22Rv1 (cell line): ENCODE data around the gene C7.

Source experiments
- H3K27ac ChIP-seq: fragments of 450-650 bp; 2 replicates; pipeline ENCODE4 v1.5.1; 2017
- ZFX ChIP-seq: fragments of 450-650 bp; IDR thresholded peaks from 2 replicates; pipeline ENCODE4 v1.6.1; 2017; ENCODE audit warnings: antibody characterized with exemption, borderline replicate concordance
- TF ChIP-seq, protein P1 (sequence below): fragments of 450-650 bp; IDR thresholded peaks from 2 replicates; pipeline ENCODE4 v1.5.1; 2017; ENCODE audit warnings: mild to moderate bottlenecking

C7 gene

DNA sequence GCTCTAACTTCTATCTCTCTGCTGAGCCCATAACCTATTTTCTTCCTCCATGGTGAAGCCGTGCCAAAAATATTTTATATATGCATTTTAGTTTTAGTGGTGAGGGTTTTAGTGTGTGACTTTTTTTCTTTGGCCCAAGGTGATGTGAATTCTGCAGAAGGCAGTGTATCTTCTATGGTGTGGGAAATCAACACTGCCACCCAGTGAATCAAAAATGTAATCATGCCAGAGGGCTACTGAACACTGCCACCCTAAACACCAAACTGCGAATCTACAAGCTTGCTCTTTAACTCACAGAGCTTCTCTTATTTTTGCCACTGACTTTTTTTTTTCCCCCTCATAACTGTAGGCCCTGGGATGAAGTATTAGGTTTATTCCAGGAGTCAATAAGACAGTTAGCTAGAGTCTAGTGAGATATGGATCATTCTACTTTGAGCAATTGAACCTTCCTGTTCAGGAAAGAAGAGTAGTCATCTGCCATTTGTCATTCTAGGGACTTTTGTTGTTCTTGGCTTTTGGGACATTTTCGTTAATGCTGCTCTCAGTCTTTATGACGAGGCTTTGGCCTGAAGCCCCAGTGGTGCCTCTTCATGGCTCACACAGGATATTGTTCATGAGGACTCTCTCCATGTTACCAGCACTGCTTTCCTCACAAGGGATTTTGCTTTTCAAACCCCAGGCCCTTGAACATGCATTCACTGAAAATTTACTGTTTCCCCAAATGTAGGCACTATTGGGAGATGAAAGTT, 53.1 kb downstream of the C7 start:
- H3K27ac ChIP-seq, result no peak overlapping the region
- TF ChIP-seq, protein P1, sequence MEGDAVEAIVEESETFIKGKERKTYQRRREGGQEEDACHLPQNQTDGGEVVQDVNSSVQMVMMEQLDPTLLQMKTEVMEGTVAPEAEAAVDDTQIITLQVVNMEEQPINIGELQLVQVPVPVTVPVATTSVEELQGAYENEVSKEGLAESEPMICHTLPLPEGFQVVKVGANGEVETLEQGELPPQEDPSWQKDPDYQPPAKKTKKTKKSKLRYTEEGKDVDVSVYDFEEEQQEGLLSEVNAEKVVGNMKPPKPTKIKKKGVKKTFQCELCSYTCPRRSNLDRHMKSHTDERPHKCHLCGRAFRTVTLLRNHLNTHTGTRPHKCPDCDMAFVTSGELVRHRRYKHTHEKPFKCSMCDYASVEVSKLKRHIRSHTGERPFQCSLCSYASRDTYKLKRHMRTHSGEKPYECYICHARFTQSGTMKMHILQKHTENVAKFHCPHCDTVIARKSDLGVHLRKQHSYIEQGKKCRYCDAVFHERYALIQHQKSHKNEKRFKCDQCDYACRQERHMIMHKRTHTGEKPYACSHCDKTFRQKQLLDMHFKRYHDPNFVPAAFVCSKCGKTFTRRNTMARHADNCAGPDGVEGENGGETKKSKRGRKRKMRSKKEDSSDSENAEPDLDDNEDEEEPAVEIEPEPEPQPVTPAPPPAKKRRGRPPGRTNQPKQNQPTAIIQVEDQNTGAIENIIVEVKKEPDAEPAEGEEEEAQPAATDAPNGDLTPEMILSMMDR, result 0 out of 2 replicates have a peak, but pooled peaks have one; percentile 15
- TF ChIP-seq ZFX, result no peak

DNA sequence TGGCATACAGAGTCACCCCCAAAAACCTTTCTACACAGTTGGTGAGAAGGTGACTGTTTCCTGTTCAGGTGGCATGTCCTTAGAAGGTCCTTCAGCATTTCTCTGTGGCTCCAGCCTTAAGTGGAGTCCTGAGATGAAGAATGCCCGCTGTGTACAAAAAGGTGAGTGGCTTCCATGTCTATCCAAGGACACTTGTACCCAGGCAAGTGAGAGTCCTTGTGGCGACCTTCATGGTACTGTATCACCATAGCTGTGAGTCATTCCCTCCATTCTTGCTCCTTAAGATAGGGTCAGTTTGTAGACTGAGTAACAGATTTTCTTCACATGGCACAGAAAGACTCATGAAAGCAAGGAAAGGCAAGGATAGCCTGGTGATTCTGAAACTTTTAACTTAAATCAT, 63.1 kb downstream of the C7 start:
- H3K27ac ChIP-seq, result no peak overlapping the region
- TF ChIP-seq ZFX, result no peak
- TF ChIP-seq, protein P1, result no peak

DNA sequence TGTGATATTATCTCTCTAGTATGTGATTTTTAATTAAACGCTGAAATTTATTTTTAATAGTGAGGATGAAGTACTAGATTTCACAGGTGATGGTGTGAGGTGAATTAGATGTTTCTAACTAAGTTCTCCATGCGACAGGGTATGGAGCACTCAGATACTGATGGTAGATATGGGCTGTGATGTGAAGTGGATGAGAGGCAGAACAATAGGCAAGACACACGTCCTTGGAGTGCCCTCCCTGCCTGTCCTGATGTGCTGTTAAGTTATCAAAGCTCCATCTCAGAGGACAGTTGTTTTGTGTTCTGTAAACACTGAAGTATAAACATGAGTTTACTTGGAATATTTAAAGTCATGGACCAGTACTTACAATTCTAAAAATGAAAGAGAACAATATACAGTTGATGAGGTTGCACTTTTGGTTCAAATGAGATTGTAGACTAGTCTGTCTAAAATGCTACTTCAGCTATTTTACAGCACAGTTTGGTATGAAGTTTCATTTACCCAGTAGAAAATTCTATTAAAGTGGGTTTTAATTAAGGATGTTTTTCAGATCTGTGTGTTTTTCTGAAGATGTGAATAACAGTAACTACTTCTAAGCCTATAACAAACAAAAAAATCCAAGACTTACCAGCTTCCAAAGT, 64.2 kb downstream of the C7 start:
- no peak for TF ChIP-seq ZFX
- TF ChIP-seq, protein P1, result no peak
- no peak overlapping the region for H3K27ac ChIP-seq

DNA sequence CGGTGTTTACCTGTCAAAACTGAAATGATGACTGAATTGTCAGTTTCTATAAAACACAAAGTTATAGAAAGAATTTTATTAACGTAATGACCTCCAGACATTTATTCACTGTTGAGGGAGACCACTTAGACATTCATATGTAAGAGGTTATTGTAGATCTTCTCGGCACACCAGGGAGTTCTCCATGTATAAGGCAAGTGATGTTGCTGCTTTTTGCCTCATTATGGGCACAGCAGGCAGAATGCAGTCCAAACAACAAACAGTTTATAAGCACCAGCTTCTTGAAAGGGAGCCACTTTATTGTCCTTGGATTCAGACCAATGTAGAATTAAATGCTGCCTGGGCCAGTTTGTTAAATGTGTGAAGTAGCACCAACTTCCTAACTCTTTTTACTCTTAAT, 66.7 kb downstream of the C7 start:
- no peak overlapping the region for H3K27ac ChIP-seq

DNA sequence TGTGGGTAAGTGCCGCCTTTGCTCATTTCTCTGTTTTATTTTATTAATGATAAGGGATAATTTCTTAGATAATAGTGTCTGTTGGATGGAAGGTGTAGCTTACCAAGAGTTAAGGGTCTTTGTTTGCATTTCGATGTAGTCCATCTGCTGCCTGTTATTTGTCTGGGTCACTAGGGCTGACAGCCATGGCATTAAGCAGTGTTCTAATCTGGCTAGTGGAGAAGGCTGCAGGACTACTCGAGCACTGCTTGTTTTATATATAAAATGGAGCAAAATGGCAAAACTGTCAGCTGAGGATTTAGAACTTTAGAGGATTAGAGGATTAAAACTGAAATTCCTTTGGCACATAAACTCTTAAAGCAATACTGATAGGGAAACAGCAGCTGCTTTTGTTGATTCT, 67.5 kb downstream of the C7 start:
- TF ChIP-seq, protein P1, result no peak
- no peak for TF ChIP-seq ZFX
- no peak overlapping the region for H3K27ac ChIP-seq

More for the DNA sequence above, 66.7 kb downstream of the C7 start:
- no peak for TF ChIP-seq ZFX
- TF ChIP-seq, protein P1, result no peak

DNA sequence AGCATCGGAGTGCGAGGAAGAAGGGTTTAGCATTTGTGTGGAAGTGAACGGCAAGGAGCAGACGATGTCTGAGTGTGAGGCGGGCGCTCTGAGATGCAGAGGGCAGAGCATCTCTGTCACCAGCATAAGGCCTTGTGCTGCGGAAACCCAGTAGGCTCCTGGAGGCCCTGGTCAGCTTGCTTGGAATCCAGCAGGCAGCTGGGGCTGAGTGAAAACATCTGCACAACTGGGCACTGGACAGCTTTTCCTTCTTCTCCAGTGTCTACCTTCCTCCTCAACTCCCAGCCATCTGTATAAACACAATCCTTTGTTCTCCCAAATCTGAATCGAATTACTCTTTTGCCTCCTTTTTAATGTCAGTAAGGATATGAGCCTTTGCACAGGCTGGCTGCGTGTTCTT, 72.1 kb downstream of the C7 start:
- no peak overlapping the region for H3K27ac ChIP-seq
- no peak for TF ChIP-seq ZFX
- TF ChIP-seq, protein P1, result no peak

DNA sequence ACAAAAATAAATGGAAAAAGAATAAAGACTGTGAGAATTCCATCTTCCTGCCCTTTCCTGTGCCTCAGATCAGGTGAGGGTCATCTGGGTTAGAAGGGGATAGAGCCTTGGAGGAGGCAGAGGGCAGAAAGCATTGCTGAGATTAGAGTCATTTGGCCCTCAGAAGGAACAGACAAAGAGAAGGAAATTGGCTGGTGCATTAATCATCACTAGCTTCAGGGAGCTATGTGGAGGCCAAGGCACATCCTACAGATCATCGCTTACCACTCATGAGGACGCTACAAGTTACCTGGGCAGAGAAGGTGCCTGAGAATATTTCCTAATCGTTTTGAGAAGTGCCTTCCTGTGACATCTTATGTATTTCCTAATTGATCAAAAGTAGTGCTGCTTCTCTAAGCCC, 74.5 kb downstream of the C7 start:
- TF ChIP-seq, protein P1, result no peak
- no peak for TF ChIP-seq ZFX
- H3K27ac ChIP-seq, result no peak overlapping the region
